SK-N-SH (cell line): ENCODE measurements around the gene IL15. TPM values are rescaled to one million over a fixed set of nuclear protein-coding genes. Genes with fewer than 3 reads are reported as not detected.

Experiments used
- CTCF ChIA-PET: fragments of 300-600, 350-600 bp; formaldehyde crosslinking; extraction: SDS; loops from one replicate; lab custom pipeline; 2021; lab: Yijun Ruan, JAX
- POLR2A ChIA-PET: fragments of 350-600 bp; sonication (Branson Sonifier 250); formaldehyde crosslinking; extraction: SDS; loops from one replicate; lab custom pipeline; 2020; ENCODE audit warnings: antibody characterized with exemption, inconsistent platforms; lab: Yijun Ruan, JAX
- DNase-seq: peaks from one replicate; pipeline ENCODE4 v3.0.0; 2012
- H2AFZ ChIP-seq: fragments of 200-600 bp; sonication (generic); 2 replicates; pipeline ENCODE4 v1.8.1; 2016; ENCODE audit warnings: antibody characterized with exemption, mild to moderate bottlenecking, low read depth
- H3F3A ChIP-seq: fragments of 200-600 bp; sonication (generic); replicated peaks from 2 replicates; pipeline ENCODE3; 2016; ENCODE audit warnings: antibody characterized with exemption, mild to moderate bottlenecking; ENCODE audit not compliant: insufficient read depth
- H3K27ac ChIP-seq, 2 experiments: fragments of 200-500 bp in 1 of 2; fragments of 200-600 bp in 1 of 2; sonication (Bioruptor generic) in 1 of 2; sonication (generic), shearing (Covaris generic) in 1 of 2; 2 replicates each; pipeline versions ENCODE4 v1.5.1 to v1.6.1; 2014 to 2016; ENCODE audit warnings: low read depth in 2 of 2, inconsistent platforms in 1 of 2, low read length in 1 of 2, mild to moderate bottlenecking in 1 of 2, mixed read lengths in 1 of 2
- H3K27me3 ChIP-seq: fragments of 200-600 bp; sonication (generic), shearing (Covaris generic); 2 replicates; pipeline ENCODE4 v1.6.1; 2016; ENCODE audit warnings: mixed run types; ENCODE audit not compliant: insufficient read depth
- H3K36me3 ChIP-seq, 2 experiments: fragments of 200-500 bp in 1 of 2; fragments of 200-600 bp in 1 of 2; sonication (Bioruptor generic) in 1 of 2; sonication (generic) in 1 of 2; replicated peaks in 1 of 2; 2 replicates each; pipeline versions ENCODE3 to v1.5.1; 2014 to 2016; ENCODE audit warnings: low read length in 1 of 2, mild to moderate bottlenecking in 1 of 2; ENCODE audit not compliant: insufficient read depth in 2 of 2, control insufficient read depth in 1 of 2
- H3K4me1 ChIP-seq, 2 experiments: fragments of 200-500 bp in 1 of 2; fragments of 200-600 bp in 1 of 2; sonication (Bioruptor generic) in 1 of 2; sonication (generic), shearing (Covaris generic) in 1 of 2; 2 replicates each; pipeline versions ENCODE4 v1.5.1 to v1.6.1; 2014 to 2016; ENCODE audit warnings: low read depth in 1 of 2, low read length in 1 of 2, mixed run types in 1 of 2; ENCODE audit not compliant: insufficient read depth in 2 of 2, control insufficient read depth in 1 of 2
- H3K4me2 ChIP-seq: fragments of 200-600 bp; sonication (generic), shearing (Covaris generic); 2 replicates; pipeline ENCODE4 v1.6.1; 2017; ENCODE audit warnings: mixed run types
- H3K4me3 ChIP-seq, 2 experiments: fragments of 200-500 bp in 1 of 2; fragments of 200-600 bp in 1 of 2; sonication (Bioruptor generic) in 1 of 2; sonication (generic), shearing (Covaris generic) in 1 of 2; 2 replicates each; pipeline versions ENCODE4 v1.5.1 to v1.8.1; 2014 to 2016; ENCODE audit warnings: low read depth in 2 of 2, inconsistent platforms in 1 of 2, low read length in 1 of 2, mild to moderate bottlenecking in 1 of 2, mixed read lengths in 1 of 2, moderate library complexity in 1 of 2
- H3K79me2 ChIP-seq: fragments of 200-600 bp; sonication (generic); 2 replicates; pipeline ENCODE4 v1.8.1; 2017; ENCODE audit warnings: mild to moderate bottlenecking; ENCODE audit not compliant: insufficient read depth
- H3K9ac ChIP-seq: fragments of 200-600 bp; sonication (generic); 2 replicates; pipeline ENCODE4 v1.6.1; 2017; ENCODE audit warnings: mixed run types
- H3K9me2 ChIP-seq: fragments of 200-600 bp; sonication (generic); 2 replicates; pipeline ENCODE4 v1.6.1; 2017; ENCODE audit warnings: mixed run types
- H3K9me3 ChIP-seq: fragments of 200-600 bp; sonication (generic); 2 replicates; pipeline ENCODE4 v1.6.1; 2017; ENCODE audit warnings: mixed run types, mild to moderate bottlenecking, moderate library complexity
- H4K20me1 ChIP-seq: fragments of 200-600 bp; sonication (generic); 2 replicates; pipeline ENCODE4 v1.6.1; 2017; ENCODE audit warnings: mild to moderate bottlenecking, mixed run types; ENCODE audit not compliant: insufficient read depth
- CHD2 ChIP-seq: fragments of 150-350 bp; IDR thresholded peaks from 2 replicates; pipeline ENCODE4 v1.6.1; 2018; ENCODE audit warnings: low read length; ENCODE audit not compliant: partially characterized antibody
- CTCF ChIP-seq: fragments of 200-600 bp; sonication (generic); IDR thresholded peaks from 2 replicates; pipeline ENCODE4 v1.6.1; 2017; ENCODE audit warnings: antibody characterized with exemption, mild to moderate bottlenecking, moderate library complexity
- ELF1 ChIP-seq: IDR thresholded peaks from 2 replicates; pipeline ENCODE4 v1.4.0; 2012
- EP300 ChIP-seq, 2 experiments: IDR thresholded peaks; 2 replicates each; pipeline versions ENCODE4 v1.4.0 to v1.6.1; 2012; ENCODE audit warnings: borderline replicate concordance in 1 of 2, low read depth in 1 of 2, low read length in 1 of 2
- FOSL2 ChIP-seq: IDR thresholded peaks from 2 replicates; pipeline ENCODE4 v1.4.0; 2012; ENCODE audit warnings: low read depth, mild to moderate bottlenecking, moderate library complexity, borderline replicate concordance
- GATA2 ChIP-seq: sonication (generic); formaldehyde crosslinking; IDR thresholded peaks from 2 replicates; pipeline ENCODE4 v1.5.0; 2020; ENCODE audit warnings: mild to moderate bottlenecking, missing genetic modification reagents
- NFIC ChIP-seq: IDR thresholded peaks from 2 replicates; pipeline ENCODE4 v1.4.0; 2012; ENCODE audit warnings: borderline replicate concordance
- PBX3 ChIP-seq: IDR thresholded peaks from 2 replicates; pipeline ENCODE4; 2012
- RCOR1 ChIP-seq: fragments of 150-350 bp; IDR thresholded peaks from 2 replicates; pipeline ENCODE4 v1.6.1; 2017; ENCODE audit warnings: antibody characterized with exemption, low read length
- TEAD4 ChIP-seq: IDR thresholded peaks from 2 replicates; pipeline ENCODE4 v1.4.0; 2012; ENCODE audit warnings: mild to moderate bottlenecking, borderline replicate concordance; ENCODE audit not compliant: insufficient read depth
- USF2 ChIP-seq: fragments of 150-350 bp; IDR thresholded peaks from 2 replicates; pipeline ENCODE4 v1.6.1; 2017; ENCODE audit warnings: antibody characterized with exemption, low read length, low read depth, borderline replicate concordance
- WGBS: methylation state at CpG from one replicate; pipeline ENCODE4 v1.1.6; 2017; ENCODE audit warnings: low lambda C conversion rate; 5-methylcytosine and 5-hydroxymethylcytosine counted together
- polyA plus RNA-seq, 3 experiments: library from polyadenylated mRNA; depleted of rRNA; stranded (reverse); fragments of >200 nt; gene quantifications; 2 replicates each; pipeline ENCODE4 v1.2.3, GENCODE V29; 2012
- TF ChIP-seq, protein P1 (sequence below): IDR thresholded peaks from 2 replicates; pipeline ENCODE4 v1.4.0; 2012; ENCODE audit warnings: low read depth, borderline replicate concordance
- TF ChIP-seq, protein P2 (sequence below): IDR thresholded peaks from 2 replicates; pipeline ENCODE4 v1.4.0; 2012; ENCODE audit warnings: low read depth, borderline replicate concordance

IL15 gene, protein sequence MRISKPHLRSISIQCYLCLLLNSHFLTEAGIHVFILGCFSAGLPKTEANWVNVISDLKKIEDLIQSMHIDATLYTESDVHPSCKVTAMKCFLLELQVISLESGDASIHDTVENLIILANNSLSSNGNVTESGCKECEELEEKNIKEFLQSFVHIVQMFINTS
- polyA plus RNA-seq (2012; rRNA removed): 3.5 and 3.7 TPM in 2 replicates
- 3.4 and 4.4 TPM in 2 replicates for polyA plus RNA-seq (2012; cell fraction: cytosol; rRNA removed)
- polyA plus RNA-seq (2012; cell fraction: nucleus; rRNA removed): 4.2 and 9.0 TPM in 2 replicates

DNA sequence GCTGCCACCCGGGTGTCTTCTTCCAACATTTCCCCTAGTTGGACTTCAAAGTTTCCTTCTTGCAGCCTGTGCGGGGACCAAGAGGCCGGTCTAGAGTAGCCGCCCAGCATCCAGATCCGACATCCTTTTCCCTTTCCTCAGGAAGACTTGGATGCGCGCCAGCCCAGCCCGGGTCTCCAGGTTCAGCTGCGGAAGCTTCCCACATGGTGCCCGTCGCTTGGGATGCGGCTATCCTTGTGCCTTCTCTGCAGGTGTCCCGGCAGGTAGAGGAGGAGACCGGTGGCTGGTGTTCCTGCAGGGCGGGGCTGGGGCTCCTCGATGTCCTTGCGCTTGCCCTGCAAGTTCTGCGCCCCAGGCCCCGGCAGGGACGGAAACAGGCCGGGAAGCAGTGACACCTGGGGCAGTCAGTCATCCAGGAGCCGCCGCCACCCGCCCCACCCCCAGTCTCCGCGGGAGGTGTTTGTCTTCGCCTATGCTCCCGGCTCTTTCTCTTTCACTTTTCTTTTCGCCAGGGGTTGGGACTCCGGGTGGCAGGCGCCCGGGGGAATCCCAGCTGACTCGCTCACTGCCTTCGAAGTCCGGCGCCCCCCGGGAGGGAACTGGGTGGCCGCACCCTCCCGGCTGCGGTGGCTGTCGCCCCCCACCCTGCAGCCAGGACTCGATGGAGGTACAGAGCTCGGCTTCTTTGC, at the start of gene IL15:
Gene IL15, plus strand, starts transcription at position 502 of the 689 bp plus-strand sequence. CDS start 82,882 bp downstream, outside the sequence.
- H3K27me3 ChIP-seq: no peaks in the 10 kb centered on the region
- CTCF ChIA-PET: interaction anchor here (0.8 to 1.3 kb wide), 3 partner anchors 10 to 75 kb away, joined by 3 read pairs; no protein-coding TSS in a partner anchor
- TF ChIP-seq NFIC (peak; percentile 10), GATA2 (CRISPR knock-in tag) (no peak), ELF1 (no peak), USF2 (no peak), PBX3 (peak; percentile 23; the same call in 1 of the 2 replicates), CHD2 (no peak), FOSL2 (no peak), RCOR1 (no peak), EP300 (IDR thresholded peaks at IDR 0.05; ENCODE audit: borderline replicate concordance in 1 of 2, low read depth in 1 of 2, low read length in 1 of 2) (0 out of 4 replicates have a peak, but pooled peaks of 1 of the 2 experiments have one; percentile 32), TEAD4 (no peak), CTCF (no peak)
- TF ChIP-seq, protein P1, sequence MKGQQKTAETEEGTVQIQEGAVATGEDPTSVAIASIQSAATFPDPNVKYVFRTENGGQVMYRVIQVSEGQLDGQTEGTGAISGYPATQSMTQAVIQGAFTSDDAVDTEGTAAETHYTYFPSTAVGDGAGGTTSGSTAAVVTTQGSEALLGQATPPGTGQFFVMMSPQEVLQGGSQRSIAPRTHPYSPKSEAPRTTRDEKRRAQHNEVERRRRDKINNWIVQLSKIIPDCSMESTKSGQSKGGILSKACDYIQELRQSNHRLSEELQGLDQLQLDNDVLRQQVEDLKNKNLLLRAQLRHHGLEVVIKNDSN: no peak
- TF ChIP-seq, protein P2, sequence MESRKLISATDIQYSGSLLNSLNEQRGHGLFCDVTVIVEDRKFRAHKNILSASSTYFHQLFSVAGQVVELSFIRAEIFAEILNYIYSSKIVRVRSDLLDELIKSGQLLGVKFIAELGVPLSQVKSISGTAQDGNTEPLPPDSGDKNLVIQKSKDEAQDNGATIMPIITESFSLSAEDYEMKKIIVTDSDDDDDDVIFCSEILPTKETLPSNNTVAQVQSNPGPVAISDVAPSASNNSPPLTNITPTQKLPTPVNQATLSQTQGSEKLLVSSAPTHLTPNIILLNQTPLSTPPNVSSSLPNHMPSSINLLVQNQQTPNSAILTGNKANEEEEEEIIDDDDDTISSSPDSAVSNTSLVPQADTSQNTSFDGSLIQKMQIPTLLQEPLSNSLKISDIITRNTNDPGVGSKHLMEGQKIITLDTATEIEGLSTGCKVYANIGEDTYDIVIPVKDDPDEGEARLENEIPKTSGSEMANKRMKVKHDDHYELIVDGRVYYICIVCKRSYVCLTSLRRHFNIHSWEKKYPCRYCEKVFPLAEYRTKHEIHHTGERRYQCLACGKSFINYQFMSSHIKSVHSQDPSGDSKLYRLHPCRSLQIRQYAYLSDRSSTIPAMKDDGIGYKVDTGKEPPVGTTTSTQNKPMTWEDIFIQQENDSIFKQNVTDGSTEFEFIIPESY: 0 out of 2 replicates have a peak, but pooled peaks have one; percentile 20

More for the DNA sequence above, at the start of gene IL15:
- POLR2A ChIA-PET: interaction anchor here (0.7 kb wide), 1 partner anchor 236 kb away, joined by 3 read pairs; no protein-coding TSS in a partner anchor
- Histone ChIP-seq H3K4me2 (peak within 1 kb of the TSS; percentile 75), H2AFZ (peak within 1 kb of the TSS; percentile 86), H3K4me3 (peak within 1 kb of the TSS; percentile 87 to 88), H3K27ac (peak within 1 kb of the TSS in 1 of 2 experiments; percentile 42; a peak in 3 of 4 replicates), H3F3A (no peaks in the 10 kb centered on the region), H3K36me3 (no peaks in the 10 kb centered on the region), H3K9ac (peak within 1 kb of the TSS; percentile 81), H3K9me2 (no peaks in the 10 kb centered on the region), H4K20me1 (no peaks in the 10 kb centered on the region), H3K9me3 (no peaks in the 10 kb centered on the region), H3K79me2 (peaks cover 4% of the 10 kb centered on the region; the same call in 1 of the 2 replicates), H3K4me1 (peaks cover 0 to 7% of the 10 kb centered on the region in 2 experiments; a peak in 2 of 4 replicates)
- peak; percentile 70 for DNase-seq
- 10% methylated on average over 30 of the region's 43 CpGs for WGBS
